ENCODE results near the gene ARHGAP31. TPM values are rescaled to one million over a fixed set of nuclear protein-coding genes. Genes with fewer than 3 reads are reported as not detected.

ARHGAP31 gene
- total and polyA plus RNA-seq, 4 donors = 0.99 to 4.6 (median 2.6) TPM

DNA sequence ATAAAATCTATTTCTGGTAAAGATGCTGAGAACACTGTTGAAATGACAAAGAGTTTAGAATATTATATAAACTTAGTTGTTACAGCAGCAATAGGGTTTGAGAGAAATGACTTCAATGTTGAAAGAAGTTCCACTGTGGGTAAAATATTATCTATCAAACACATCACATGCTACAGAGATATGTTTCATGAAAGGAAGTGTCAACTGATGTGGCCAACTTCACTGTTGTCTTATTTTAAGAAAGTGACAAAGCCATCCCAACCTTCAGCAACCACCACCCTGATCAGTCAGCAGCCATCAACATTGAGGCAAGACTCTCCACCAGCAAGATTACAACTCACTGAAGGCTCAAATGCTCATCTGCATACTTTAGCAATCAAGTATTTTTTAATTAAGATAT is 149.0 kb downstream of the ARHGAP31 start:
- no peaks in the 10 kb centered on the region for H3K9me3 ChIP-seq (ENCODE audit: control insufficient read depth in 4 of 4, low read length in 3 of 4)
- no peaks in the 10 kb centered on the region for H3K4me1 ChIP-seq (ENCODE audit: control insufficient read depth in 4 of 4, insufficient read depth in 4 of 4, low read length in 3 of 4)
- TF ChIP-seq YY1 (IDR thresholded peaks at IDR 0.05) (no peak), RAD21 (IDR thresholded peaks at IDR 0.05) (no peak), GABPA (IDR thresholded peaks at IDR 0.05 in 1 of 2, conservative IDR thresholded peaks at IDR 0.05 in 1 of 2) (no peak), HNF4G (IDR thresholded peaks at IDR 0.05) (no peak), EGR1 (IDR thresholded peaks at IDR 0.05; ENCODE audit: low read depth in 2 of 2) (no peak), FOXA1 (IDR thresholded peaks at IDR 0.05) (no peak), FOXA2 (IDR thresholded peaks at IDR 0.05) (no peak), NR2F2 (IDR thresholded peaks at IDR 0.05) (no peak), JUND (IDR thresholded peaks at IDR 0.05) (no peak), HNF4A (conservative IDR thresholded peaks at IDR 0.05) (no peak), TAF1 (conservative IDR thresholded peaks at IDR 0.05) (no peak)
- TF ChIP-seq, protein P1, sequence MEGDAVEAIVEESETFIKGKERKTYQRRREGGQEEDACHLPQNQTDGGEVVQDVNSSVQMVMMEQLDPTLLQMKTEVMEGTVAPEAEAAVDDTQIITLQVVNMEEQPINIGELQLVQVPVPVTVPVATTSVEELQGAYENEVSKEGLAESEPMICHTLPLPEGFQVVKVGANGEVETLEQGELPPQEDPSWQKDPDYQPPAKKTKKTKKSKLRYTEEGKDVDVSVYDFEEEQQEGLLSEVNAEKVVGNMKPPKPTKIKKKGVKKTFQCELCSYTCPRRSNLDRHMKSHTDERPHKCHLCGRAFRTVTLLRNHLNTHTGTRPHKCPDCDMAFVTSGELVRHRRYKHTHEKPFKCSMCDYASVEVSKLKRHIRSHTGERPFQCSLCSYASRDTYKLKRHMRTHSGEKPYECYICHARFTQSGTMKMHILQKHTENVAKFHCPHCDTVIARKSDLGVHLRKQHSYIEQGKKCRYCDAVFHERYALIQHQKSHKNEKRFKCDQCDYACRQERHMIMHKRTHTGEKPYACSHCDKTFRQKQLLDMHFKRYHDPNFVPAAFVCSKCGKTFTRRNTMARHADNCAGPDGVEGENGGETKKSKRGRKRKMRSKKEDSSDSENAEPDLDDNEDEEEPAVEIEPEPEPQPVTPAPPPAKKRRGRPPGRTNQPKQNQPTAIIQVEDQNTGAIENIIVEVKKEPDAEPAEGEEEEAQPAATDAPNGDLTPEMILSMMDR (IDR thresholded peaks at IDR 0.05; ENCODE audit: low read depth, low read length, missing input control) = no peak
- TF ChIP-seq, protein P2, sequence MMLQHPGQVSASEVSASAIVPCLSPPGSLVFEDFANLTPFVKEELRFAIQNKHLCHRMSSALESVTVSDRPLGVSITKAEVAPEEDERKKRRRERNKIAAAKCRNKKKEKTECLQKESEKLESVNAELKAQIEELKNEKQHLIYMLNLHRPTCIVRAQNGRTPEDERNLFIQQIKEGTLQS (IDR thresholded peaks at IDR 0.05) = no peak
- TF ChIP-seq, protein P3, sequence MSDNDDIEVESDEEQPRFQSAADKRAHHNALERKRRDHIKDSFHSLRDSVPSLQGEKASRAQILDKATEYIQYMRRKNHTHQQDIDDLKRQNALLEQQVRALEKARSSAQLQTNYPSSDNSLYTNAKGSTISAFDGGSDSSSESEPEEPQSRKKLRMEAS (IDR thresholded peaks at IDR 0.05) = no peak
- TF ChIP-seq, protein P4, sequence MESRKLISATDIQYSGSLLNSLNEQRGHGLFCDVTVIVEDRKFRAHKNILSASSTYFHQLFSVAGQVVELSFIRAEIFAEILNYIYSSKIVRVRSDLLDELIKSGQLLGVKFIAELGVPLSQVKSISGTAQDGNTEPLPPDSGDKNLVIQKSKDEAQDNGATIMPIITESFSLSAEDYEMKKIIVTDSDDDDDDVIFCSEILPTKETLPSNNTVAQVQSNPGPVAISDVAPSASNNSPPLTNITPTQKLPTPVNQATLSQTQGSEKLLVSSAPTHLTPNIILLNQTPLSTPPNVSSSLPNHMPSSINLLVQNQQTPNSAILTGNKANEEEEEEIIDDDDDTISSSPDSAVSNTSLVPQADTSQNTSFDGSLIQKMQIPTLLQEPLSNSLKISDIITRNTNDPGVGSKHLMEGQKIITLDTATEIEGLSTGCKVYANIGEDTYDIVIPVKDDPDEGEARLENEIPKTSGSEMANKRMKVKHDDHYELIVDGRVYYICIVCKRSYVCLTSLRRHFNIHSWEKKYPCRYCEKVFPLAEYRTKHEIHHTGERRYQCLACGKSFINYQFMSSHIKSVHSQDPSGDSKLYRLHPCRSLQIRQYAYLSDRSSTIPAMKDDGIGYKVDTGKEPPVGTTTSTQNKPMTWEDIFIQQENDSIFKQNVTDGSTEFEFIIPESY (IDR thresholded peaks at IDR 0.05) = no peak
- no peak overlapping the region for H3K4me3 ChIP-seq (ENCODE audit: low read depth in 1 of 3, low read length in 3 of 3)
- no peak for DNase-seq (ENCODE audit: low spot score)
- H3K27me3 ChIP-seq (ENCODE audit: control insufficient read depth in 4 of 4, insufficient read depth in 4 of 4, low read length in 3 of 4) = no peaks in the 10 kb centered on the region
- H3K36me3 ChIP-seq (ENCODE audit: control insufficient read depth in 4 of 4, insufficient read depth in 3 of 4, low read depth in 1 of 4, low read length in 3 of 4) = peaks cover 7 to 46% (median 45%) of the 10 kb centered on the region in 4 donors
- H3K9ac ChIP-seq (ENCODE audit: low read depth in 1 of 2, low read length in 2 of 2) = no peak overlapping the region
- H3K27ac ChIP-seq (ENCODE audit: low read depth in 1 of 2, low read length in 2 of 2) = no peak overlapping the region

DNA sequence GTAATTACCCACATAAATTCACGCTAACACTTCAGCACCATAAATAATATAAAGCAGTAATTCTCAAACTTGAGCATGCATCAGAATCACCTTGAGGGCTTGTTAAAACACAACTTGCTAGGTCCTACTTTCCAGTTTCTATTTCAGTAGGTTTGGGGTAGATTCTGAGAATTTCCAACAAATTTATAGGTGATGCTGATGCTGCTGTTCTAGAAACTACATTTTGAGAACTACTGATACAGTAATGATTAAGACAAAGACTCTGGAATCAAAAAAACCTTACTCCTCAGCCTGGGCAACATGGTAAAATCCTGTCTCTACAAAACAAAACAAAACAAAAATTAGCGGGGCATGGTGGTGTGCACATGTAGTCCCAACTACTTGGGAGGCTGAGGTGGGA is 150.4 kb downstream of the ARHGAP31 start:
- H3K36me3 ChIP-seq (ENCODE audit: control insufficient read depth in 4 of 4, insufficient read depth in 3 of 4, low read depth in 1 of 4, low read length in 3 of 4) = peaks cover 9 to 57% (median 50%) of the 10 kb centered on the region in 4 donors
- no peaks in the 10 kb centered on the region for H3K27me3 ChIP-seq (ENCODE audit: control insufficient read depth in 4 of 4, insufficient read depth in 4 of 4, low read length in 3 of 4)
- no peaks in the 10 kb centered on the region for H3K4me1 ChIP-seq (ENCODE audit: control insufficient read depth in 4 of 4, insufficient read depth in 4 of 4, low read length in 3 of 4)
- no peak overlapping the region for H3K9ac ChIP-seq (ENCODE audit: low read depth in 1 of 2, low read length in 2 of 2)
- no peak for DNase-seq (ENCODE audit: low spot score)
- WGBS = 93% methylated on average over 2 of the region's 2 CpGs
- TF ChIP-seq RAD21 (IDR thresholded peaks at IDR 0.05) (no peak), FOXA1 (IDR thresholded peaks at IDR 0.05) (no peak), YY1 (IDR thresholded peaks at IDR 0.05) (no peak), FOXA2 (IDR thresholded peaks at IDR 0.05) (no peak), EGR1 (IDR thresholded peaks at IDR 0.05; ENCODE audit: low read depth in 2 of 2) (no peak), RXRA (IDR thresholded peaks at IDR 0.05) (no peak), NR2F2 (IDR thresholded peaks at IDR 0.05) (no peak), SP1 (IDR thresholded peaks at IDR 0.05) (no peak), TAF1 (conservative IDR thresholded peaks at IDR 0.05) (no peak), HNF4A (conservative IDR thresholded peaks at IDR 0.05) (no peak), JUND (IDR thresholded peaks at IDR 0.05) (no peak)
- TF ChIP-seq, protein P4 (IDR thresholded peaks at IDR 0.05) = no peak
- TF ChIP-seq, protein P3 (IDR thresholded peaks at IDR 0.05) = no peak
- H3K27ac ChIP-seq (ENCODE audit: low read depth in 1 of 2, low read length in 2 of 2) = no peak overlapping the region
- H3K4me3 ChIP-seq (ENCODE audit: low read depth in 1 of 3, low read length in 3 of 3) = no peak overlapping the region
- no peaks in the 10 kb centered on the region for H3K9me3 ChIP-seq (ENCODE audit: control insufficient read depth in 4 of 4, low read length in 3 of 4)
